ENCODE measurements around the gene NAT9.

The NAT9 gene

DNA sequence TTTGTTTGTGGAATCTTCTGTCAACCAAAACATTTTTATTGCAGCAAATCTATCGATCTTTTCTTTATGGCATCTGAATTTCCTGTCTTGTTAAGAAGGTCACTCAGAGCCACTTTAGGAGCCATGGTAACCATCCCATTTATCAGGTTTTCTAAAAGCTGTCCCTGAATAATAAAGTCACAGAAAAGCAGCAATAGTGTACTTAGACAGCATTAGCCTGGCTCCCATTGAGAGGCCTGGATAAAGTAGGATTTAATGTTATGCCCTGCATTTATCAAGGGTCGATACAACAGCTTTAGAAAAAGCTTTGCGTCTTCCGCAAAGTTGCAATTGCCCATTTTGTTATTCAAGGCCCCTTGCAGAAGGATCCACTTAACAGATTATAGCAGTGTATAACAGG lies 53.4 kb downstream of the NAT9 start:
- DNase-seq = no peak

Data from effector CD4-positive, alpha-beta T cell (primary cell).